Astrocyte (in vitro differentiated cells and primary cell): Measurements from ENCODE around the gene ABCB7. TPM values are rescaled to one million over a fixed set of nuclear protein-coding genes. Genes with fewer than 3 reads are reported as not detected.

Experiments used
- DNase-seq: peaks from one replicate; pipeline ENCODE4 v3.0.0-alpha.2; 2010; ENCODE audit warnings: low read depth
- FAIRE-seq: peaks from 2 replicates; lab custom pipeline; 2011; peaks lifted over from hg19 to GRCh38; lab: Jason Lieb, UNC
- H2AFZ ChIP-seq: 2 replicates; pipeline ENCODE4 v1.6.0; 2012; ENCODE audit warnings: low read depth, low read length, inconsistent platforms
- H3K27ac ChIP-seq: 2 replicates; pipeline ENCODE4 v1.5.1; 2011; ENCODE audit warnings: low read depth, low read length, inconsistent platforms
- H3K27me3 ChIP-seq: 2 replicates; pipeline ENCODE4 v1.6.0; 2011; ENCODE audit warnings: low read length, inconsistent platforms; ENCODE audit not compliant: insufficient read depth
- H3K36me3 ChIP-seq: 2 replicates; pipeline ENCODE4 v1.5.1; 2011; ENCODE audit warnings: low read length, inconsistent platforms; ENCODE audit not compliant: insufficient read depth
- H3K4me1 ChIP-seq: 2 replicates; pipeline ENCODE4 v1.5.1; 2011; ENCODE audit warnings: low read length, inconsistent platforms; ENCODE audit not compliant: insufficient read depth
- H3K4me2 ChIP-seq: 2 replicates; pipeline ENCODE4 v1.6.0; 2012; ENCODE audit warnings: low read length, inconsistent platforms
- H3K4me3 ChIP-seq: 2 replicates; pipeline ENCODE4 v1.5.1; 2011; ENCODE audit warnings: low read depth, mild to moderate bottlenecking, low read length, inconsistent platforms; ENCODE audit not compliant: insufficient read depth
- H3K79me2 ChIP-seq: 2 replicates; pipeline ENCODE4 v1.6.0; 2012; ENCODE audit warnings: mild to moderate bottlenecking, low read length, inconsistent platforms; ENCODE audit not compliant: insufficient read depth
- H3K9ac ChIP-seq: 2 replicates; pipeline ENCODE4 v1.6.0; 2012; ENCODE audit warnings: mild to moderate bottlenecking, low read length, inconsistent platforms
- H3K9me3 ChIP-seq: 2 replicates; pipeline ENCODE4 v1.5.1; 2012; ENCODE audit warnings: low read depth, mild to moderate bottlenecking, low read length, inconsistent platforms; ENCODE audit not compliant: insufficient read depth
- H4K20me1 ChIP-seq: 2 replicates; pipeline ENCODE4 v1.6.0; 2012; ENCODE audit warnings: low read length, inconsistent platforms; ENCODE audit not compliant: insufficient read depth
- H3K27ac Mint-ChIP-seq: one replicate; pipeline ENCODE4 v1.8.0; 2021; ENCODE audit warnings: mild to moderate bottlenecking, mixed read lengths; ENCODE audit not compliant: unreplicated experiment
- H3K27me3 Mint-ChIP-seq: one replicate; pipeline ENCODE4 v1.8.0; 2021; ENCODE audit warnings: low read depth, mixed read lengths; ENCODE audit not compliant: unreplicated experiment
- H3K36me3 Mint-ChIP-seq: one replicate; pipeline ENCODE4 v1.8.0; 2021; ENCODE audit warnings: low read depth, mixed read lengths; ENCODE audit not compliant: unreplicated experiment
- H3K4me1 Mint-ChIP-seq: one replicate; pipeline ENCODE4 v1.8.0; 2021; ENCODE audit warnings: low read depth, mixed read lengths; ENCODE audit not compliant: unreplicated experiment
- H3K4me3 Mint-ChIP-seq: one replicate; pipeline ENCODE4 v1.8.0; 2021; ENCODE audit warnings: mild to moderate bottlenecking, moderate library complexity, mixed read lengths; ENCODE audit not compliant: unreplicated experiment
- H3K9me3 Mint-ChIP-seq: one replicate; pipeline ENCODE4 v1.8.0; 2021; ENCODE audit warnings: mild to moderate bottlenecking, mixed read lengths; ENCODE audit not compliant: unreplicated experiment
- EZH2 ChIP-seq: IDR thresholded peaks from 2 replicates; pipeline ENCODE4 v1.6.1; 2012; ENCODE audit warnings: mild to moderate bottlenecking, low read length, inconsistent platforms; ENCODE audit not compliant: insufficient read depth
- total RNA-seq: library from RNA; stranded (reverse); gene quantifications from 2 replicates; pipeline ENCODE4 v1.2.1, GENCODE V29; 2021
- TF ChIP-seq, protein P1 (sequence below): IDR thresholded peaks from 2 replicates; pipeline ENCODE4 v1.5.1; 2011; ENCODE audit warnings: low read depth, mild to moderate bottlenecking, inconsistent platforms, low read length, moderate library complexity; ENCODE audit not compliant: insufficient read depth

ABCB7 gene
- total RNA-seq, 1 donor from 2014 or later: 18.0 TPM

DNA sequence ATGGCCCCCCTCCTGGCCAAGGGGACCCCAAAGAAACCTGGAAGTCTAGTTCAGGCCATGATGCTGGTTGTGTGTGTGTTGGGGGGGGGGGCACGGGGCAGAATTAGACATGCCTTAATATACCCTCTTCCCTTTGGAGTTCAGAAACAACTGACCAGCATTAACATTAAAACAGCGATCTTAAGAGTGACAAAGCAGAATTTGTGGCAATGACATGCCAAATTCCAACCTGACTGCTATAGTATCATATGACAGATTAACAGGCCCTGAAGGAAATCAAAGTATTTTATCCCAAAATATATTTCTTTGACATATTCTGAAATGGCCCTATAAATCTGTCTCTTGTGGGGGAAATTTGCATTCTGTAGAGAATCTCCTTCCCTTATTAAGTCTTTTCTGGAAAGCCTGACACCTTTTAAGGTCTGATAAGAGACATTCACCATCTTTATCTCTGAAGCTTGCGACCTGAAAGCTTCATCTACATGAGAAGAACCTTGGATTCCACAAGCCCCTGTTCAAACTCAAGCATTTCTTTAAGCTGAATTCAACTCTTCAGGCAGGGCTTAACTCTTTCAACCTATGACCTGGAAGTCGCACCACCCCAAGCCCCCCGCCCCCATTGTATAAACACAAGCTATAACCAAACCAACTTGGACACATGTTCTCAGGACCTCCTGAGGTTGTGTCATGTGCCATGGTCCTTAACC, 40.2 kb downstream of the ABCB7 start:
- Histone ChIP-seq H2AFZ (no peak overlapping the region), H3K9ac (no peak overlapping the region), H3K4me1 (no peaks in the 10 kb centered on the region), H3K36me3 (no peaks in the 10 kb centered on the region), H3K9me3 (no peaks in the 10 kb centered on the region), H3K4me2 (no peak overlapping the region), H3K4me3 (no peak overlapping the region), H4K20me1 (no peaks in the 10 kb centered on the region), H3K79me2 (no peaks in the 10 kb centered on the region), H3K27ac (no peak overlapping the region), H3K27me3 (no peaks in the 10 kb centered on the region)
- DNase-seq: no peak
- Mint-ChIP-seq H3K36me3 (no peaks in the 10 kb centered on the region), H3K27me3 (no peaks in the 10 kb centered on the region), H3K9me3 (peaks cover 2% of the 10 kb centered on the region), H3K27ac (no peak overlapping the region), H3K4me1 (no peaks in the 10 kb centered on the region), H3K4me3 (no peak overlapping the region)
- no peak for TF ChIP-seq EZH2
- TF ChIP-seq, protein P1, sequence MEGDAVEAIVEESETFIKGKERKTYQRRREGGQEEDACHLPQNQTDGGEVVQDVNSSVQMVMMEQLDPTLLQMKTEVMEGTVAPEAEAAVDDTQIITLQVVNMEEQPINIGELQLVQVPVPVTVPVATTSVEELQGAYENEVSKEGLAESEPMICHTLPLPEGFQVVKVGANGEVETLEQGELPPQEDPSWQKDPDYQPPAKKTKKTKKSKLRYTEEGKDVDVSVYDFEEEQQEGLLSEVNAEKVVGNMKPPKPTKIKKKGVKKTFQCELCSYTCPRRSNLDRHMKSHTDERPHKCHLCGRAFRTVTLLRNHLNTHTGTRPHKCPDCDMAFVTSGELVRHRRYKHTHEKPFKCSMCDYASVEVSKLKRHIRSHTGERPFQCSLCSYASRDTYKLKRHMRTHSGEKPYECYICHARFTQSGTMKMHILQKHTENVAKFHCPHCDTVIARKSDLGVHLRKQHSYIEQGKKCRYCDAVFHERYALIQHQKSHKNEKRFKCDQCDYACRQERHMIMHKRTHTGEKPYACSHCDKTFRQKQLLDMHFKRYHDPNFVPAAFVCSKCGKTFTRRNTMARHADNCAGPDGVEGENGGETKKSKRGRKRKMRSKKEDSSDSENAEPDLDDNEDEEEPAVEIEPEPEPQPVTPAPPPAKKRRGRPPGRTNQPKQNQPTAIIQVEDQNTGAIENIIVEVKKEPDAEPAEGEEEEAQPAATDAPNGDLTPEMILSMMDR: no peak
- FAIRE-seq: no peak

DNA sequence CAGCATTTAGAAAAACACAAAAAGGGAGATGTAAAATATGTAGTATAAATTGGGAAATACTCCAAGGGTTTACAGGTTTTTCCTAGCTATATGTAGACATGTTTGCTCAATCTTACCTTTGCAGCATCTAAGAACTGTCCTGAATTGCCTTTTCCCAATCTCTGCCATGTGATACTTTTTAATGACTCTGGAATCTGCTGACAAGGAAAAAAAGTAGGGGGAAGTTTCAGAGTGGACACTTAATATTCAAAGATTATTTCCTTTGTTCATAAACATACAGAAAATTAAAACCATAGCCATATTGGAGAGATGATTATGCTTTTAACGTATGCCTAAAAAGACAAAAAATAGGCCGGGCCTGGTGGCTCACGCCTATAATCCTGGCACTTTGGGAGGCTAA, 41.4 kb downstream of the ABCB7 start:
- Histone ChIP-seq H3K9ac (no peak overlapping the region), H3K27ac (no peak overlapping the region), H4K20me1 (no peaks in the 10 kb centered on the region), H3K79me2 (no peaks in the 10 kb centered on the region), H3K4me1 (no peaks in the 10 kb centered on the region), H3K4me3 (no peak overlapping the region), H3K36me3 (no peaks in the 10 kb centered on the region), H3K27me3 (no peaks in the 10 kb centered on the region), H3K9me3 (no peaks in the 10 kb centered on the region), H3K4me2 (no peak overlapping the region), H2AFZ (no peak overlapping the region)
- H3K27me3 Mint-ChIP-seq: no peaks in the 10 kb centered on the region
- H3K27ac Mint-ChIP-seq: no peak overlapping the region
- TF ChIP-seq, protein P1: no peak
- no peak for TF ChIP-seq EZH2
- H3K36me3 Mint-ChIP-seq: no peaks in the 10 kb centered on the region
- no peaks in the 10 kb centered on the region for H3K4me1 Mint-ChIP-seq
- H3K9me3 Mint-ChIP-seq: peaks cover 2% of the 10 kb centered on the region
- H3K4me3 Mint-ChIP-seq: no peak overlapping the region
- FAIRE-seq (peak; percentile 98), DNase-seq (no peak)

DNA sequence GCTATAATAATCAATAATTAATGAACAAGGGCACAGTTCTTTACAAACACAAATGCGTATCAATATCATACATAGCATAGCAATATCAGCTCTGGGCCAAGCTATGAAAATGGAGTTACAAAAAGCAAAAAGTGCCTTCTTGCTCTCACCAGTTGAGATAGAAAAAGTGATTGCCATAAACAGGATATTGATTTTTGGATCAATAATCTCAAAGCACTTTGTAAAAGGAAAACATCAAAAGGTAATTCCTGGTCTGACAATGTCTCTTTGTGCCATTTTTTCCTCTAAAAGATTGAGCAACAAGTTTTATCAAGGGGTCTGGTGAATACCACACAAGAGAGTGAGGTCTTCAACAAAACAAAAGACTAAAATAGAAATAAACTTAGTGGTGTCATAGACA, 42.4 kb downstream of the ABCB7 start:
- no peaks in the 10 kb centered on the region for H3K27me3 ChIP-seq
- no peaks in the 10 kb centered on the region for H4K20me1 ChIP-seq
- Mint-ChIP-seq H3K36me3 (no peaks in the 10 kb centered on the region), H3K27ac (no peak overlapping the region), H3K4me3 (no peak overlapping the region), H3K27me3 (no peaks in the 10 kb centered on the region), H3K9me3 (no peaks in the 10 kb centered on the region), H3K4me1 (no peaks in the 10 kb centered on the region)
- H3K4me3 ChIP-seq: no peak overlapping the region
- no peak overlapping the region for H3K4me2 ChIP-seq
- FAIRE-seq (no peak), DNase-seq (no peak)
- no peaks in the 10 kb centered on the region for H3K9me3 ChIP-seq
- H3K27ac ChIP-seq: no peak overlapping the region
- TF ChIP-seq EZH2: no peak
- TF ChIP-seq, protein P1: no peak
- no peak overlapping the region for H3K9ac ChIP-seq
- no peaks in the 10 kb centered on the region for H3K79me2 ChIP-seq
- H3K4me1 ChIP-seq: no peaks in the 10 kb centered on the region
- no peak overlapping the region for H2AFZ ChIP-seq
- H3K36me3 ChIP-seq: no peaks in the 10 kb centered on the region
